Bladder microvascular endothelial cell (primary cell): Measurements from ENCODE around the gene TPD52L2. TPM values are rescaled to one million over a fixed set of nuclear protein-coding genes. Genes with fewer than 3 reads are reported as not detected.

Experiments
- total RNA-seq: library from RNA; depleted of rRNA; stranded (reverse); fragments of >200 nt; gene quantifications from 2 replicates; pipeline ENCODE4 v1.2.3, GENCODE V29; 2014

TPD52L2 gene
- 100 and 164 TPM in 2 replicates for total RNA-seq

DNA sequence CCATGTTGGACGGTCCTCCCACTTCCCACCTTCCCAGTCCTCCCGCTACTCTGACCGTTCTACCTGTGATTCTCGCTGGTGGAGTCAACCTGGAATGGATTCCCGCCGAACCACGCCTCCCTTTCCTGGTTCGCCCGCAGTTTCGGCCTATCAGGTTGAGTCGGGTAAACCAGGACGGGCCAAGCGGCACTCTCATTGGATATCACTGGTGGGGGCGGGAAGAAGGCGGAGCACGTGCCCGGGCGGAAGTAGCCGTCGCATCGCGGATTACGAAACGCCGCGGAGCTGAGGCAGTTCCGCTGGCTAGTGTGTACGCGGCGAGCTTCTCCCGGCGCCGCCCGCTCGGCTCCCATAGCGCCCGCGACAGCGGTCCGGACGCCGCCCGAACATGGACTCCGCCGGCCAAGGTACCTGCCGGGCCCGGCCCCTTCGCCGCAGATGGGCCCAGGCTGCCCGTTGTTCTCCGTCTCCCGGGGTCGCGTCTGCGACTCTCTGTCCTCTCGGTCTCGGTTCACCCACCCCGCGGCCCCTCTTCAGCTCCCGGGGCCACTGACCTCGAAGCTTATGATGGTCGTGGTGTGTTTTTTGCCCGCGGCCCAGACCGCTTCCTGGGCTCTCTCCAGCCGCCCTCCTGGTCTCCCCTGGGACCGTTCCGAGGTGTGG is at the start of gene TPD52L2:
TPD52L2 (plus strand) TSS at position 293 of the 663 bp plus-strand sequence; CDS start at position 389, 96 bp downstream.

GRCh38 chr20:63830841-63831588 is 34.1 kb upstream of the TPD52L2 start, which contains the start of gene ZBTB46:
Gene ZBTB46 (minus strand): TSS chr20:63831264. CDS start chr20:63790757, 40,507 bp downstream.

GRCh38 chr20:63861365-63861934 is 3.6 kb upstream of the TPD52L2 start, which contains the start of gene ABHD16B:
Gene ABHD16B (plus strand): TSS chr20:63861498. CDS start chr20:63861541, 43 bp downstream.

GRCh38 chr20:63894358-63895201 is 29.5 kb downstream of the TPD52L2 start, which contains the start of gene DNAJC5:
Gene DNAJC5 (plus strand): TSS chr20:63895126. CDS start chr20:63928346, 33,220 bp downstream.

Other genes starting within 250 kb of the TPD52L2 start
- gene GMEB2, start 238.2 kb upstream of the TPD52L2 start, total RNA-seq = 7.4 and 12.5 TPM in 2 replicates
- gene STMN3, start 211.8 kb upstream of the TPD52L2 start, total RNA-seq = 0.69 and 1.5 TPM in 2 replicates
- 8.3 and 14.5 TPM in 2 replicates for gene RTEL1, start 207.0 kb upstream of the TPD52L2 start, total RNA-seq
- gene TNFRSF6B, start 168.6 kb upstream of the TPD52L2 start, total RNA-seq = 19.1 and 28.5 TPM in 2 replicates
- 33.4 and 68.0 TPM in 2 replicates for gene ARFRP1, start 157.3 kb upstream of the TPD52L2 start, total RNA-seq
- 16.4 and 23.8 TPM in 2 replicates for gene ZGPAT, start 157.2 kb upstream of the TPD52L2 start, total RNA-seq
- gene LIME1, start 128.6 kb upstream of the TPD52L2 start, total RNA-seq = 1.9 and 3.2 TPM in 2 replicates
- 8.0 and 8.6 TPM in 2 replicates for gene SLC2A4RG, start 125.5 kb upstream of the TPD52L2 start, total RNA-seq
- gene ZBTB46, start 34.0 kb upstream of the TPD52L2 start, total RNA-seq = 28.7 and 46.9 TPM in 2 replicates
- not detected in 2 replicates for gene ABHD16B, start 3.8 kb upstream of the TPD52L2 start, total RNA-seq
- gene DNAJC5, start 29.9 kb downstream of the TPD52L2 start, total RNA-seq = 56.2 and 97.5 TPM in 2 replicates
- 29.0 and 40.7 TPM in 2 replicates for gene UCKL1, start 91.1 kb downstream of the TPD52L2 start, total RNA-seq
- 6.3 and 10.5 TPM in 2 replicates for gene ZNF512B, start 104.7 kb downstream of the TPD52L2 start, total RNA-seq
- gene SAMD10, start 114.4 kb downstream of the TPD52L2 start, total RNA-seq = 1.6 and 3.9 TPM in 2 replicates
- gene PRPF6, start 115.9 kb downstream of the TPD52L2 start, total RNA-seq = 55.5 and 98.0 TPM in 2 replicates
- 2.8 and 4.5 TPM in 2 replicates for gene C20orf204, start 170.9 kb downstream of the TPD52L2 start, total RNA-seq
- gene SOX18, start 184.4 kb downstream of the TPD52L2 start, total RNA-seq = 36.2 and 43.9 TPM in 2 replicates
- 26.4 and 32.9 TPM in 2 replicates for gene TCEA2, start 197.9 kb downstream of the TPD52L2 start, total RNA-seq
- 17.2 and 20.6 TPM in 2 replicates for gene RGS19, start 214.2 kb downstream of the TPD52L2 start, total RNA-seq
- gene OPRL1, start 214.8 kb downstream of the TPD52L2 start, total RNA-seq = 1.3 and 5.0 TPM in 2 replicates
- 0.16 and 0.25 TPM in 2 replicates for gene LKAAEAR1, start 219.1 kb downstream of the TPD52L2 start, total RNA-seq
- not detected in 2 replicates for gene NPBWR2, start 242.3 kb downstream of the TPD52L2 start, total RNA-seq